SJSA1 (cell line): Measurements from ENCODE around the gene BAIAP2. TPM values are rescaled to one million over a fixed set of nuclear protein-coding genes. Genes with fewer than 3 reads are reported as not detected.

Experiments used
- DNase-seq, 2 experiments: peaks; one replicate each; pipeline ENCODE4 v3.0.0-alpha.2; 2015 to 2020; ENCODE audit warnings: low spot score in 2 of 2, low read depth in 1 of 2
- H3K27ac ChIP-seq: fragments of 250-450 bp; sonication (Bioruptor Pico); 2 replicates; pipeline ENCODE4 v1.5.1; 2020; ENCODE audit warnings: mild to moderate bottlenecking, moderate library complexity
- H3K27me3 ChIP-seq: fragments of 250-450 bp; sonication (Bioruptor Pico); replicated peaks from 2 replicates; pipeline ENCODE4 v1.5.1; 2020; ENCODE audit warnings: mild to moderate bottlenecking, moderate library complexity
- H3K36me3 ChIP-seq: fragments of 250-450 bp; sonication (Bioruptor Pico); 2 replicates; pipeline ENCODE4 v1.5.1; 2020; ENCODE audit warnings: mild to moderate bottlenecking
- H3K4me1 ChIP-seq: fragments of 250-450 bp; sonication (Bioruptor Pico); replicated peaks from 2 replicates; pipeline ENCODE4 v1.6.1; 2021; ENCODE audit warnings: mild to moderate bottlenecking
- H3K4me3 ChIP-seq: fragments of 250-450 bp; sonication (Bioruptor Pico); 2 replicates; pipeline ENCODE4 v1.5.1; 2020; ENCODE audit warnings: mild to moderate bottlenecking
- H3K9me3 ChIP-seq: fragments of 250-450 bp; sonication (Bioruptor Pico); replicated peaks from 2 replicates; pipeline ENCODE4 v1.5.1; 2020; ENCODE audit warnings: mild to moderate bottlenecking
- total RNA-seq: library from RNA; depleted of rRNA; stranded (reverse); fragments of >200 nt; shearing (Covaris generic); gene quantifications from 2 replicates; pipeline ENCODE4 v1.2.3, GENCODE V29; 2014

BAIAP2 gene
- total RNA-seq, 1 experiment from 2014 or later: 37.6 TPM

- H3K9me3 ChIP-seq: no peaks in the 10 kb centered on the region
- no peak overlapping the region for H3K27ac ChIP-seq
- H3K27me3 ChIP-seq: peaks cover 72% of the 10 kb centered on the region
- no peaks in the 10 kb centered on the region for H3K36me3 ChIP-seq
- H3K4me3 ChIP-seq: no peak overlapping the region
- H3K4me1 ChIP-seq: no peaks in the 10 kb centered on the region; the same call in none of the 2 replicates
- no peak for DNase-seq
Measured at GRCh38 chr17:81125573-81126081, 90.7 kb downstream of the BAIAP2 start.

- Histone ChIP-seq H3K27me3 (peaks cover 68% of the 10 kb centered on the region), H3K36me3 (no peaks in the 10 kb centered on the region), H3K27ac (no peak overlapping the region), H3K4me3 (no peak overlapping the region), H3K4me1 (no peaks in the 10 kb centered on the region; the same call in none of the 2 replicates), H3K9me3 (no peaks in the 10 kb centered on the region)
- DNase-seq: no peak
Measured at GRCh38 chr17:81126281-81127132, 91.6 kb downstream of the BAIAP2 start.

- Histone ChIP-seq H3K27me3 (peaks cover 62% of the 10 kb centered on the region), H3K4me1 (no peaks in the 10 kb centered on the region; the same call in none of the 2 replicates), H3K27ac (no peak overlapping the region), H3K36me3 (no peaks in the 10 kb centered on the region), H3K4me3 (no peak overlapping the region), H3K9me3 (no peaks in the 10 kb centered on the region)
- DNase-seq: no peak
Measured at GRCh38 chr17:81127133-81127455, 92.1 kb downstream of the BAIAP2 start.

- Histone ChIP-seq H3K36me3 (no peaks in the 10 kb centered on the region), H3K27me3 (peaks cover 57% of the 10 kb centered on the region), H3K27ac (no peak overlapping the region), H3K4me3 (no peak overlapping the region), H3K9me3 (no peaks in the 10 kb centered on the region), H3K4me1 (no peaks in the 10 kb centered on the region; the same call in none of the 2 replicates)
- no peak for DNase-seq
Measured at GRCh38 chr17:81127526-81128177, 92.7 kb downstream of the BAIAP2 start.

GRCh38 chr17:81128338-81128737 is 93.4 kb downstream of the BAIAP2 start:
- peaks cover 50% of the 10 kb centered on the region for H3K27me3 ChIP-seq
- H3K4me3 ChIP-seq: no peak overlapping the region

GRCh38 chr17:81128774-81129173 is 93.8 kb downstream of the BAIAP2 start:
- H3K4me1 ChIP-seq: no peaks in the 10 kb centered on the region; the same call in none of the 2 replicates
- H3K27ac ChIP-seq: no peak overlapping the region
- H3K36me3 ChIP-seq: no peaks in the 10 kb centered on the region
- no peaks in the 10 kb centered on the region for H3K9me3 ChIP-seq
- no peak overlapping the region for H3K4me3 ChIP-seq
- no peak for DNase-seq
- H3K27me3 ChIP-seq: peaks cover 47% of the 10 kb centered on the region

More at GRCh38 chr17:81128338-81128737, 93.4 kb downstream of the BAIAP2 start:
- Histone ChIP-seq H3K27ac (no peak overlapping the region), H3K4me1 (no peaks in the 10 kb centered on the region; the same call in none of the 2 replicates), H3K9me3 (no peaks in the 10 kb centered on the region), H3K36me3 (no peaks in the 10 kb centered on the region)
- DNase-seq: no peak

GRCh38 chr17:81129289-81129688 is 94.3 kb downstream of the BAIAP2 start:
- Histone ChIP-seq H3K9me3 (no peaks in the 10 kb centered on the region), H3K27ac (no peak overlapping the region), H3K27me3 (peaks cover 42% of the 10 kb centered on the region), H3K4me3 (no peak overlapping the region), H3K36me3 (no peaks in the 10 kb centered on the region), H3K4me1 (no peaks in the 10 kb centered on the region; the same call in none of the 2 replicates)
- DNase-seq: no peak

GRCh38 chr17:81129711-81130367 is 94.9 kb downstream of the BAIAP2 start:
- peaks cover 38% of the 10 kb centered on the region for H3K27me3 ChIP-seq
- no peaks in the 10 kb centered on the region for H3K9me3 ChIP-seq
- no peak overlapping the region for H3K27ac ChIP-seq
- H3K4me1 ChIP-seq: no peaks in the 10 kb centered on the region; the same call in none of the 2 replicates
- H3K4me3 ChIP-seq: no peak overlapping the region
- no peak for DNase-seq
- no peaks in the 10 kb centered on the region for H3K36me3 ChIP-seq

- no peak overlapping the region for H3K4me3 ChIP-seq
- no peaks in the 10 kb centered on the region; the same call in 1 of the 2 replicates for H3K4me1 ChIP-seq
- H3K36me3 ChIP-seq: no peaks in the 10 kb centered on the region
- peaks cover 36% of the 10 kb centered on the region for H3K27me3 ChIP-seq
- DNase-seq: no peak
- no peaks in the 10 kb centered on the region for H3K9me3 ChIP-seq
- no peak overlapping the region for H3K27ac ChIP-seq
Measured at GRCh38 chr17:81130385-81131361, 95.7 kb downstream of the BAIAP2 start.

GRCh38 chr17:81131486-81132196 is 96.7 kb downstream of the BAIAP2 start:
- no peak overlapping the region for H3K4me3 ChIP-seq
- no peak for DNase-seq
- H3K4me1 ChIP-seq: no peaks in the 10 kb centered on the region
- no peaks in the 10 kb centered on the region for H3K36me3 ChIP-seq
- peaks cover 27% of the 10 kb centered on the region for H3K27me3 ChIP-seq
- H3K27ac ChIP-seq: no peak overlapping the region
- no peaks in the 10 kb centered on the region for H3K9me3 ChIP-seq

- Histone ChIP-seq H3K4me3 (no peak overlapping the region), H3K4me1 (no peaks in the 10 kb centered on the region), H3K9me3 (no peaks in the 10 kb centered on the region), H3K27ac (no peak overlapping the region), H3K27me3 (peaks cover 26% of the 10 kb centered on the region), H3K36me3 (no peaks in the 10 kb centered on the region)
- no peak for DNase-seq
Measured at GRCh38 chr17:81132197-81132540, 97.2 kb downstream of the BAIAP2 start.
